Stimulated activated CD4-positive, alpha-beta T cell treated with anti-CD3 and anti-CD28 coated beads, TNF-alpha, amount 100 ng/mL, for 24 hours (primary cell): ENCODE results near the gene TRIM46.

Experiments used
- DNase-seq, 3 experiments: peaks; one replicate each; pipeline ENCODE4 v3.0.0-alpha.2; 2020; ENCODE audit warnings: low read depth in 3 of 3

TRIM46 gene

GRCh38 chr1:155173478-155174323 lies at the start of gene TRIM46:
TSS of gene TRIM46 (plus strand) at chr1:155173849. CDS start at chr1:155173967, 118 bp downstream.
- peak; percentile 54 to 78 (median 64) for DNase-seq

GRCh38 chr1:155124503-155125463 lies 48.9 kb upstream of the TRIM46 start:
- no peak for DNase-seq

- no peak for DNase-seq
Measured at GRCh38 chr1:155125511-155125945, 48.1 kb upstream of the TRIM46 start.

- DNase-seq = no peak
Measured at GRCh38 chr1:155125946-155126555, 47.6 kb upstream of the TRIM46 start.

GRCh38 chr1:155126556-155127104 lies 47.0 kb upstream of the TRIM46 start:
- peak in 1 of 3 experiments; percentile 5 for DNase-seq

GRCh38 chr1:155127105-155127966 lies 46.3 kb upstream of the TRIM46 start, which contains the start of gene EFNA1:
TSS of gene EFNA1 (plus strand) at chr1:155127876. CDS start at chr1:155127978, 102 bp downstream.
- peak in 1 of 3 experiments; percentile 42 for DNase-seq

GRCh38 chr1:155127967-155128754 lies 45.5 kb upstream of the TRIM46 start:
- no peak for DNase-seq

- DNase-seq = no peak
Measured at GRCh38 chr1:155128755-155129473, 44.7 kb upstream of the TRIM46 start.

GRCh38 chr1:155130272-155131006 lies 43.2 kb upstream of the TRIM46 start:
- DNase-seq = no peak

- DNase-seq = no peak
Measured at GRCh38 chr1:155131285-155131684, 42.4 kb upstream of the TRIM46 start.

GRCh38 chr1:155131856-155132255 lies 41.8 kb upstream of the TRIM46 start:
- DNase-seq = no peak

- no peak for DNase-seq
Measured at GRCh38 chr1:155133799-155134281, 39.8 kb upstream of the TRIM46 start.

- no peak for DNase-seq
Measured at GRCh38 chr1:155134322-155134721, 39.3 kb upstream of the TRIM46 start.

- peak; percentile 57 to 87 (median 65) for DNase-seq
Measured at GRCh38 chr1:155134880-155135414, 38.7 kb upstream of the TRIM46 start.

- DNase-seq = peak; percentile 83 to 94 (median 93)
Measured at GRCh38 chr1:155135415-155136028, 38.1 kb upstream of the TRIM46 start, which contains the start of gene SLC50A1. TSS of gene SLC50A1 (plus strand) at chr1:155135852. CDS start at chr1:155135912, 60 bp downstream.

GRCh38 chr1:155136748-155137147 lies 36.9 kb upstream of the TRIM46 start:
- no peak for DNase-seq
